Activated CD4-positive, alpha-beta T cell treated with anti-CD3 and anti-CD28 coated beads, Interleukin-2, amount 10 ng/mL, durations not matched to agents 7 days and 5 days (primary cell): Measurements from ENCODE around the gene TINCR. TPM values are rescaled to one million over a fixed set of nuclear protein-coding genes. Genes with fewer than 3 reads are reported as not detected.
"Not testable (repeated sequence)": the region's sequence is repeated elsewhere in the genome, so short reads cannot be mapped to it uniquely, and the experiment has no call there.

Experiments
- CTCF ChIA-PET: fragments of 350-600 bp; sonication (Branson Sonifier 250); formaldehyde crosslinking; loops from one replicate; lab custom pipeline; 2021; ENCODE audit warnings: antibody characterized with exemption; lab: Charles Lee
- POLR2A ChIA-PET: fragments of 350-600 bp; sonication (Branson Sonifier 250); formaldehyde crosslinking; loops from one replicate; lab custom pipeline; 2021; ENCODE audit warnings: antibody characterized with exemption; lab: Charles Lee
- DNase-seq: peaks from one replicate; pipeline ENCODE4 v3.0.0-alpha.2; 2020
- H3K27ac Mint-ChIP-seq: one replicate; pipeline ENCODE4 v1.8.0; 2021; ENCODE audit warnings: mild to moderate bottlenecking, moderate library complexity, mixed read lengths
- H3K27me3 Mint-ChIP-seq: one replicate; pipeline ENCODE4 v1.8.0; 2021; ENCODE audit warnings: mixed read lengths
- H3K36me3 Mint-ChIP-seq: one replicate; pipeline ENCODE4 v1.8.0; 2021; ENCODE audit warnings: low read depth, mixed read lengths
- H3K4me1 Mint-ChIP-seq: one replicate; pipeline ENCODE4 v1.8.0; 2021; ENCODE audit warnings: mixed read lengths
- H3K4me3 Mint-ChIP-seq: one replicate; pipeline ENCODE4 v1.8.0; 2021; ENCODE audit warnings: mild to moderate bottlenecking, moderate library complexity, mixed read lengths
- H3K9me3 Mint-ChIP-seq: one replicate; pipeline ENCODE4 v1.8.0; 2021; ENCODE audit warnings: mixed read lengths
- total RNA-seq, 2 experiments: library from RNA; stranded (reverse); gene quantifications; one replicate each; pipeline ENCODE4 v1.2.3, GENCODE V29; 2021

The TINCR gene
- total RNA-seq, 2 experiments from 2014 or later = 0.40 to 0.58 TPM

DNA sequence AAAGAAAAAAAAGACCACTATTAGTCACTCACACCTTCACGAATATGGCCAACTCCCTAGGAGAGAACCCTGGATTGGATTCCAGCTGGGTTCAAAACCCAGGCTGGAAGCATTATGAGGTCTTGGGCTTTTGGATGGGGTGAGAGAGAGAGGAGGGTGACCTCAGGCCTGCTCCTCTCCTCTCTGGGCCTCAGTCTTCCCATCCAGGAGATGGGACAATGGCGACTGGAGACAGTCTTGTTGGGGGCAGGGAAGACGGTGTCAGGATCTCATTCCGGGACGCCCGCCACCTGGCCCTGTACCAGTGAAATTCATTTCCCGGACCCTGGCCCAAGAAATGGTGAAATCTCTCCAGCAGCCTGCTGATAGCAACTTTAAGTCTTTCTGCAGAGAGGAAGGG lies 26.3 kb downstream of the TINCR start:
- DNase-seq = no peak
- no peaks in the 10 kb centered on the region for H3K9me3 Mint-ChIP-seq
- H3K27ac Mint-ChIP-seq = no peak overlapping the region
- no peaks in the 10 kb centered on the region for H3K4me1 Mint-ChIP-seq
- ChIA-PET POLR2A (no interaction called here), CTCF (no interaction called here)
- H3K36me3 Mint-ChIP-seq = no peaks in the 10 kb centered on the region
- H3K4me3 Mint-ChIP-seq = no peak overlapping the region
- H3K27me3 Mint-ChIP-seq = no peaks in the 10 kb centered on the region

DNA sequence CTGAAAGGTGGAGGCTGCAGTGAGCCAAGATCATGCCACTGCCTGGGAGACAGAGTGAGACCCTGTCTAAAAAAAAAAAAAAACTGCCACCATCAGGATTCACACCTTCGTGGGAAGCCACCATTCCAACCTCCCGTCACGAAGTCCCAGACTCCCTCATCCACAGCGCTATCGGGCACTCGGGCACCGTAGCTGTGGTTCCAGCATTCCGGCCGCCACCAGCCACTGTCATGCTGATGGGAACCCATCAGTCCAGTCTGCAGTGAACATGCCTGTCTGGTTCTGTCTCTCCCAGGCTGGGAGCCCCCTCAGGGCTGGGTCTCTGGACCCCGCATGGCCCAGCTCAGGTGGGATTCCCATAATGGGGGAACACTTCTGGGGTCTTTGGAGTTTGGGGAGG lies 27.5 kb downstream of the TINCR start:
- H3K27ac Mint-ChIP-seq = no peak overlapping the region
- H3K36me3 Mint-ChIP-seq = no peaks in the 10 kb centered on the region
- peaks cover 5% of the 10 kb centered on the region for H3K27me3 Mint-ChIP-seq
- H3K9me3 Mint-ChIP-seq = peaks cover 5% of the 10 kb centered on the region
- H3K4me3 Mint-ChIP-seq = no peak overlapping the region
- DNase-seq = no peak
- CTCF ChIA-PET = no interaction called here
- no peaks in the 10 kb centered on the region for H3K4me1 Mint-ChIP-seq
- POLR2A ChIA-PET = no interaction called here

DNA sequence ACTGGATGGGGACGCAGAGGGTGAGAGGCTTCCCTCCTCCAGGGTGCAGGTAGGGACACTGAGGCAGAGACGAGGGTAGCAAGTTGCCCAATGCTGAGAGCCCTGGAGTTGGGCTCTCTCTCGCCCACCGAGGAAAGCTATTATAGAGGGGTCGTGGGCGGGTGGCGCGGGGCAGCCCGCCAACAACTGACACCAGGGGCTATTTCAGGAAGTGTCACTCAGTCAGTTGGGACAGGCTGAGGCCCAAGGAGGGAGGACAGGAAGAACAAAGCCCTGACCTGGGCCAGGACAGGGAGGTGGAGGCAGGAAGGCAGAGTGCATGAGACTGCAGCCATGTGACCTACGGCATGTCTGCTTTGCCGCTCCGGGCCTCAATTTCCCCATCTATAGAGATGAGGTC lies 29.9 kb downstream of the TINCR start:
- Mint-ChIP-seq H3K36me3 (peaks cover 2% of the 10 kb centered on the region), H3K27me3 (peaks cover 5% of the 10 kb centered on the region), H3K4me3 (no peak overlapping the region), H3K27ac (no peak overlapping the region), H3K4me1 (no peaks in the 10 kb centered on the region), H3K9me3 (peaks cover 12% of the 10 kb centered on the region)
- no peak for DNase-seq
- ChIA-PET CTCF (no interaction called here), POLR2A (no interaction called here)

DNA sequence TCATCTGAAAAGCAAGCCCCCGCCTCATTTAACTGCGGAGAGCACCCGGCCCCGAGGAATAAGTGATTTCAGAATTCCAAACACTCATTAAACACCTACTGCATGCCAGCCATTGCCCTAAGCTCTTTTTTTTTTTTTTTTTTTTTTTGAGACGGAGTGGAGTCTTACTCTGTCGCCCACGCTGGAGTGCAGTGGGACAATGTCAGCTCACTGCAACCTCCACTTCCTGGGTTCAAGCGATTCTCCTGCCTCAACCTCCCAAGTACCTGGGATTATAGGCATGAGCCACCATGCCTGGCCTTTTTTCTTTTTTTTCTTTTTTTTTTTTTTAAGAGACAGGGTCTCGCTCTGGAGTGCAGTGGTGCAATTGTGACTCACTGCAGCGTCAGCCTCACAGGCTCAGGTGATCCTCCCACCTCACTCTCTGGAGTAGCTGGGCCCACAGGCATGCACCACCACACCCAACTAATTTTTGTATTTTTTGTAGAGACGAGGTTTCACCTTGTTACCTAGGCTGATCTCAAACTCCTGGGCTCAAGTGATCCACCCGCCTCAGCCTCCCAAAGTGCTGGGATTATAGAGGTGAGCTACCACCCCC lies 30.7 kb downstream of the TINCR start:
- DNase-seq, H3K4me3 Mint-ChIP-seq, H3K27me3 Mint-ChIP-seq, H3K36me3 Mint-ChIP-seq, CTCF ChIA-PET, POLR2A ChIA-PET, H3K27ac Mint-ChIP-seq, H3K4me1 Mint-ChIP-seq: not testable (repeated sequence)
- peaks cover 12% of the 10 kb centered on the region for H3K9me3 Mint-ChIP-seq

DNA sequence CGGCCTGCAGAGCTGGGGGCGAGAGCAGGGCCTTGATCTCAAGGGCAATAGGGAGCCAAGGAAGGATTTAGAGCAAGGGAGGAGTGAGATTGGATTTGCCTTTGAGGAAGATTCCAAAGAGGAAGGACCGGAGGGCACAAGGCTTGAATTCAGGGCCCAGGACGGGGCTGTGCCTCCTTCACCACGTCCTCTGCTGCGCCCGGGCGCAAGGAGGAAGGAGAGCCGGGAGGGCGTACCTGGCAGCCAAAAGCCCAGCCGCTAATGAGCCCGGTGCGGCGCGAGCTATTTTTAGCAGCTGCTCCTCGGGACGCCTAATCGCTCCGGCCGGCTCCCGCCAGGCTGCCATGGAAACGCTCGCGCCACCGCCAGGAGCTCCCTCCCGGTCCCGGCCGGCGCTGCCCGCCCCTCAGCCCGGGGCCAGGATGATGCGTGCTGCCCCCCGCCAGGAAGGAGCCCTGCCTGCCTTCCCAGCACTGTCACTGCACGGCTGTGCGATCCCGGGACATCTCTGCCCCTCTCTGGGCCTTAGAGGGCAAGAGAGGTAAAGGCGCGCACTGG lies 31.3 kb downstream of the TINCR start:
- no peak overlapping the region for H3K27ac Mint-ChIP-seq

DNA sequence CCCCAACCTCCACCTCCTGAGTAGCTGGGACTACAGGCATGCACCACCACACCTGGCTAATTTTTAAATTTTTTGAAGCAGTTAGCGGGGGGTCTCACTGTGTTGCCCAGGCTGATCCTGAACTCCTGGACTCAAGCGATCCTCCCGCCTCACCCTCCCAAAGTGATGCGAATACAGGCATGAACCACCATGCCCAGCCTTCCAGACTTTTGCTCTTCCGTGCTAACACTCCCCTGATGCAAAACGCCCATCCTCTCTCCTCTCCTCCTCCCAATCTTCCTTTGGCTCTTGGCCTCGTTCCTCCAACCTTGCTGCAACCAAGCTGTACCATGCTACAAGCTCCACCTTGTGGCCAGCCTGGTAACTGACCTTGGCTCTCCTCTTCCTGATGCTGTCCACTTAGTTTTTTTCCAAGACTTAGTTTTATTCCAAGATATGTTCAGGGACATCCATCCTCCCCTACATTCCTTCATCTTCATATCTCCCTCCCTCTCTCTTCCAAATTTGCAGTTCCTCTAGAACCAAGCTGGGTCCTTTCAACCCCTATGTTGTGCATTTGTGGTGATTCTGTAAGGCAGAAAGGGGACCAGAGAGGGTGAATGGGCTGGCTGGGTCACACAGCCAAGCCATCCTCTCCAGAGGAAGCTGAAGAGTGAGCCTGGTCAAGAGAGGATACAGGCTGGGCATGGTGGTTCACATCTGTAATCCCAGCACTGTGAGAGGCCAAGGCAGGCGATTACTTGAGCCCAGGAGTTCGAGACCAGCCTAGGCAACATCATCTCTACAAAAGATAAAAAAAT lies 32.8 kb downstream of the TINCR start:
- H3K27me3 Mint-ChIP-seq = peaks cover 5% of the 10 kb centered on the region
- no peak overlapping the region for H3K27ac Mint-ChIP-seq
- peaks cover 2% of the 10 kb centered on the region for H3K36me3 Mint-ChIP-seq
- H3K4me1 Mint-ChIP-seq = no peaks in the 10 kb centered on the region
- CTCF ChIA-PET = interaction anchor here (1.4 kb wide), 1 partner anchor 13 kb away, joined by 3 read pairs; no protein-coding TSS in a partner anchor
- H3K9me3 Mint-ChIP-seq = peaks cover 12% of the 10 kb centered on the region
- DNase-seq = no peak
- no peak overlapping the region for H3K4me3 Mint-ChIP-seq
- POLR2A ChIA-PET = no interaction called here

More for the DNA sequence above, 31.3 kb downstream of the TINCR start:
- Mint-ChIP-seq H3K36me3 (peaks cover 2% of the 10 kb centered on the region), H3K27me3 (peaks cover 5% of the 10 kb centered on the region), H3K4me1 (no peaks in the 10 kb centered on the region), H3K4me3 (no peak overlapping the region), H3K9me3 (peaks cover 12% of the 10 kb centered on the region)
- DNase-seq = no peak
- ChIA-PET CTCF (interaction anchor here (0.6 kb wide), 1 partner anchor 150 kb away, joined by 3 read pairs; no protein-coding TSS in a partner anchor), POLR2A (no interaction called here)

DNA sequence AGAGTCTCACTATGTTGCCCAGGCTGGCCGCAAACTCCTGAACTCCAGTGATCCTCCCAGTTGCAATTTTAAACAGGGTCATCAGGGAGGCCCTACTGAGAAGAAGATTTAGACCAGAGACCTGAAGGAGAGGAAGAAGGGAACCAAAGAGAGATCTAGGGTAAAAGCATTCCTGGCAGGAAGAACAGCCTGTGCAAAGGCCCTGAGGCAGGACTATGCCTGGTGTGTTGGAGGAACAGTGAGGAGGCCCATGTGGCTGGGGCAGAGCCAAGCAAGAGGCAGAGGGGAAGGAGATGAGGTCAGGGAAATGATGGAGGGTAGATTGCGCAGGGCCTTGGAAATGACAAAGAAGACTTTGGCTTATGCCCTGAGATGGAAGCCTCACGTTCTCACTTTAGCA lies 34.5 kb downstream of the TINCR start:
- POLR2A ChIA-PET = no interaction called here
- Mint-ChIP-seq H3K36me3 (peaks cover 2% of the 10 kb centered on the region), H3K27ac (no peak overlapping the region), H3K4me1 (no peaks in the 10 kb centered on the region), H3K27me3 (peaks cover 5% of the 10 kb centered on the region), H3K4me3 (no peak overlapping the region), H3K9me3 (peaks cover 12% of the 10 kb centered on the region)
- DNase-seq = no peak
- CTCF ChIA-PET = no interaction called here

DNA sequence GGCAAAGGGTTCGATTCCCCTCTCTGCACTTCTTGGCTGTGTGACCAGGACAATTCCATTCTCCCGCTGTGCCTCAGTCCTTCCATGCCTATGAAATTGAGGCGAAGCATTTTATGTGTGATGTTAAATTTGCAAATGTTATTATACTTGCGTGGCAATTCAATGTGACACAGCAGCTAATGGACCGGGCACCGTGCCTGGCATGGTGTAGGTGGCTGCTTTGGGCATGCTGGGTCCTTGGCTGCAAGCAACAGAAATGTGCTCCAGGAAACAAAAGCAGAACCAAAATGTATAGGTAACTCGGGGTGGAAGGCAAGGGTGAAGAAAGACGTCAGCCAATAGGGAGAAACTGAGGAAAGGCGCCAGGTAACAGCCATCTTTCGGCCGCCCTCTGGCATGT lies 37.1 kb downstream of the TINCR start:
- peaks cover 8% of the 10 kb centered on the region for H3K9me3 Mint-ChIP-seq
- ChIA-PET CTCF (no interaction called here), POLR2A (no interaction called here)
- H3K27ac Mint-ChIP-seq = no peak overlapping the region
- no peaks in the 10 kb centered on the region for H3K4me1 Mint-ChIP-seq
- peaks cover 2% of the 10 kb centered on the region for H3K36me3 Mint-ChIP-seq
- no peaks in the 10 kb centered on the region for H3K27me3 Mint-ChIP-seq
- H3K4me3 Mint-ChIP-seq = no peak overlapping the region
- no peak for DNase-seq

DNA sequence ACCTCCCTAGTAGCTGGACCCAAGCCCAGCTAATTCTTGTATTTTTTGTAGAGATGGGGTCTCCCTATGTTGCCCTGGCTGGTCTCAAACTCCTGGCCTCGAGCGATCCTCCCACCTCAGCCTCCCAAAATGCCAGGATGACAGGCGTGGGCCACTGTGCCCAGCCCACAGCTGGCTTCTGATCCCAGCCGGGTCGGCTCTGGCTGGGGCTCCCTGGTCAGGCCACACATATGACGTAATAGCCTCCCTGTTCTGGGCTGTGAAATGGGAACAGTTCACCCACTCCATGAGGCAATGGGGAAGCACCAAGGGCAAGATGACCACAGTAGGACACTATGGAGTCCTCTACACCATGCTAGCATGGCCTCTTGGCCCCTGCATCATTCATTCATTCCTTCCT lies 41.1 kb downstream of the TINCR start:
- no peaks in the 10 kb centered on the region for H3K9me3 Mint-ChIP-seq
- H3K4me1 Mint-ChIP-seq = no peaks in the 10 kb centered on the region
- ChIA-PET CTCF (interaction anchor here (0.7 kb wide), 1 partner anchor 54 kb away, joined by 6 read pairs; no protein-coding TSS in a partner anchor), POLR2A (no interaction called here)
- H3K27me3 Mint-ChIP-seq = no peaks in the 10 kb centered on the region
- no peaks in the 10 kb centered on the region for H3K36me3 Mint-ChIP-seq
- H3K27ac Mint-ChIP-seq = no peak overlapping the region
- no peak for DNase-seq
- no peak overlapping the region for H3K4me3 Mint-ChIP-seq

DNA sequence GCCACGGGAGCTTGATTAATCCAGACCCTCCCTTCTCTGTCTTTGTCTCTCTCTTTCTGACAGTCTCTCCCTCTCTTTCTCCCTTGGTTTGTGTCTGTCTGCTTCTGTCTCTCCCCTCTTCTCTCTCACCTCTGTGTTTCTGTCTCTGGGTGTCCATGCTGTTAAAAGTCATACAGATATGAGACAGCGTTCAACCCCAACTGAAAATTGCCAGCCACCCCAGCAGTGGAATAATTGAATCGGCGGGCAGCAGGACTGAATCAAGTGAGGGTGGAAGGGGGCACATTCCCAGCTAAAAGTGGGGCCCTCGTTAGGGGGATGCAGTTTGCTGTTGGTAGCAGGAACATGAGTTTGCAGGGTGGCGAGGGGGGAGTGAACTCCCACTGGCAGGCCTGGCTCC lies 43.7 kb downstream of the TINCR start:
- no peak overlapping the region for H3K27ac Mint-ChIP-seq
- CTCF ChIA-PET = no interaction called here
- no peak overlapping the region for H3K4me3 Mint-ChIP-seq
- peaks cover 8% of the 10 kb centered on the region for H3K9me3 Mint-ChIP-seq
- POLR2A ChIA-PET = no interaction called here
- no peaks in the 10 kb centered on the region for H3K4me1 Mint-ChIP-seq
- no peak for DNase-seq
- no peaks in the 10 kb centered on the region for H3K27me3 Mint-ChIP-seq
- H3K36me3 Mint-ChIP-seq = no peaks in the 10 kb centered on the region

DNA sequence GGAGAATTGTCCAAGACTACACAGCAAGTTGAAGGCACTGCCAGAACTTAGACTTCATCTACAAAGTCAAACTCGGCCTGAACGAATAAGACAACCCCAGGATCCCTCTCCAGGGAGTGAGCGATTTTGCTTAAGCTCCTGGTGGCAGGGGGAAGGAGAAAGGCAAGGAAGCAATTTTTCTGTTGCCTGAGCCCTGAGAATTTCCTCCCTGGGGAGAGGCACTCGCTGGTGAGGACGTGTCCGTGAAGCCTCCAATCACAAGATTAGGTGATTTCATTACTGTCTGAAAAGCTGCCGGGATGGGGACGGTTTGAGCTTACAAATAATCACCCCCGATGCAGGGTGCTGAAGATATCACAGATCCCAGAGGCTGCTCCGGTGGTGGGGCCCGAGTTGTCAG lies 45.6 kb downstream of the TINCR start:
- Mint-ChIP-seq H3K4me3 (no peak overlapping the region), H3K36me3 (no peaks in the 10 kb centered on the region)

DNA sequence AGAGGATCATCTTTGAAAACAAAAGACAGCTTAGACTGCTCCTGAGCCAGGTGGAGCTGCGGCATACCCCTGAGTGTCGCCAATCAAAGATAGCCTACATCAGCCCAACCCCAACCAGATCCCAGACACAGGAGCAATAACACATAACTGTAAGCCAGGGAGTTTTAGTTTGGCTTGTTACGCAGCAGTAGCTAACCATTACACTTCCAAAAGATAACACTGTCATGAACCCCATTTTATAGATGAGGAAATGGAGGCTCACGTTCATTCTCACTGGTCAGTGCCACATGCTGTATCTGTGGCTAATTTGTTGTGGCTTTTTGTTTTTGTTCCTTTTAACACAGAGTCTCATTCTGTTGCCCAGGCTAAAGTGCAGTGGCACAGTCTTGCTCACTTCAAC lies 47.3 kb downstream of the TINCR start:
- CTCF ChIA-PET = no interaction called here
- Mint-ChIP-seq H3K36me3 (no peaks in the 10 kb centered on the region), H3K27ac (no peak overlapping the region), H3K27me3 (no peaks in the 10 kb centered on the region), H3K4me3 (no peak overlapping the region), H3K4me1 (no peaks in the 10 kb centered on the region), H3K9me3 (peaks cover 26% of the 10 kb centered on the region)
- POLR2A ChIA-PET = interaction anchor here (0.6 kb wide), 1 partner anchor 115 kb away, joined by 3 read pairs; no protein-coding TSS in a partner anchor
- DNase-seq = no peak

More for the DNA sequence above, 45.6 kb downstream of the TINCR start:
- Mint-ChIP-seq H3K27me3 (no peaks in the 10 kb centered on the region), H3K27ac (no peak overlapping the region), H3K9me3 (peaks cover 12% of the 10 kb centered on the region), H3K4me1 (no peaks in the 10 kb centered on the region)
- no peak for DNase-seq
- ChIA-PET POLR2A (no interaction called here), CTCF (no interaction called here)

DNA sequence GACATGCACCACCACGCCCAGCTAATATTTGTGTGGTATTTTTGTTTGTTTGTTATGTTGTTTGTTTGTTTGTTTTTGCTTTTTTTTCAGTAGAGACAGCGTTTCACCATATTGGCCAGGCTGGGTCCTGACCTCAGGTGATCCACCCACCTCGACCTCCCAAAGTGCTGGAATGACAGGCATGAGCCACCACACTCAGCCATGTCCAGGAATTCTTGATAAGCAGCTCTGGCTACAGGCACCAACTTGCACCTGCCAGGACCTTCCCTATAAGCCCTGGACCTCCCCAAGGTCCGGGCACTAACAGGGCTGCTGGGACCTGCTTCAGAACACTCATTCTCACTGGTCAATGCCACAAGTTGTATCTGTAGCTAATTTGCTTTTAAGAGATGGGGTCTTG lies 48.7 kb downstream of the TINCR start:
- no peak for DNase-seq
- ChIA-PET CTCF (no interaction called here), POLR2A (no interaction called here)
- H3K4me3 Mint-ChIP-seq = no peak overlapping the region
- H3K4me1 Mint-ChIP-seq = no peaks in the 10 kb centered on the region
- no peaks in the 10 kb centered on the region for H3K27me3 Mint-ChIP-seq
- peaks cover 29% of the 10 kb centered on the region for H3K9me3 Mint-ChIP-seq
- no peaks in the 10 kb centered on the region for H3K36me3 Mint-ChIP-seq
- no peak overlapping the region for H3K27ac Mint-ChIP-seq
